Tibial nerve (tissue), 4 donors: ENCODE measurements around the gene ZFC3H1. TPM values are rescaled to one million over a fixed set of nuclear protein-coding genes. Genes with fewer than 3 reads are reported as not detected.

Experiments used
- DNase-seq, 2 donors: peaks; one replicate each; pipeline ENCODE4 v3.0.0-alpha.2; 2019; ENCODE audit warnings: low spot score in 2 of 2
- H3K27ac ChIP-seq, 4 donors: fragments of 200-600 bp; sonication (generic) in 3 of 4; one replicate each; pipeline ENCODE4 v1.5.1; 2017 to 2019; ENCODE audit warnings: mild to moderate bottlenecking in 1 of 4
- H3K27me3 ChIP-seq, 2 donors: fragments of 200-600 bp; sonication (generic) in 1 of 2; one replicate each; pipeline versions ENCODE4 v1.5.1 to v1.6.0; 2017 to 2019
- H3K36me3 ChIP-seq, 3 donors: fragments of 200-600 bp; sonication (generic); one replicate each; pipeline ENCODE4 v1.5.1; 2018 to 2019
- H3K4me1 ChIP-seq, 4 donors: fragments of 200-600 bp; sonication (generic) in 3 of 4; one replicate each; pipeline ENCODE4 v1.5.1; 2017 to 2019
- H3K4me3 ChIP-seq, 4 donors: fragments of 200-600 bp; sonication (generic) in 3 of 4; one replicate each; pipeline ENCODE4 v1.5.1; 2017 to 2019; ENCODE audit warnings: mild to moderate bottlenecking in 1 of 4, moderate library complexity in 1 of 4
- H3K9me3 ChIP-seq, 4 donors: fragments of 200-600 bp; sonication (generic) in 3 of 4; one replicate each; pipeline ENCODE4 v1.5.1; 2017 to 2019
- CTCF ChIP-seq, 5 experiments: fragments of 200-600 bp in 3 of 5; fragments of 450-650 bp in 2 of 5; sonication (generic) in 3 of 5; IDR thresholded peaks; one replicate each; pipeline ENCODE4 v1.5.1; 2016 to 2019; ENCODE audit warnings: antibody characterized with exemption in 5 of 5, mild to moderate bottlenecking in 3 of 5, moderate library complexity in 2 of 5
- EP300 ChIP-seq, 2 donors: sonication (generic); formaldehyde crosslinking; IDR thresholded peaks; one replicate each; pipeline ENCODE4 v1.6.1; 2017; ENCODE audit warnings: antibody characterized with exemption in 2 of 2, mild to moderate bottlenecking in 1 of 2
- POLR2A ChIP-seq, 2 donors: fragments of 450-650 bp; IDR thresholded peaks; one replicate each; pipeline ENCODE4 v1.6.1; 2017; ENCODE audit warnings: antibody characterized with exemption in 2 of 2, mild to moderate bottlenecking in 2 of 2, moderate library complexity in 2 of 2
- WGBS, 2 donors: methylation state at CpG; one replicate each; pipeline ENCODE4 v1.1.5; 2018; 5-methylcytosine and 5-hydroxymethylcytosine counted together
- total RNA-seq, 4 donors: library from RNA; depleted of rRNA; stranded (reverse); fragments of >200 nt; gene quantifications; one replicate each; pipeline ENCODE4 v1.1.0, GENCODE V29; 2016

The ZFC3H1 gene
- total RNA-seq, 4 donors from 2014 or later = 47.1 to 95.3 (median 79.8) TPM

DNA sequence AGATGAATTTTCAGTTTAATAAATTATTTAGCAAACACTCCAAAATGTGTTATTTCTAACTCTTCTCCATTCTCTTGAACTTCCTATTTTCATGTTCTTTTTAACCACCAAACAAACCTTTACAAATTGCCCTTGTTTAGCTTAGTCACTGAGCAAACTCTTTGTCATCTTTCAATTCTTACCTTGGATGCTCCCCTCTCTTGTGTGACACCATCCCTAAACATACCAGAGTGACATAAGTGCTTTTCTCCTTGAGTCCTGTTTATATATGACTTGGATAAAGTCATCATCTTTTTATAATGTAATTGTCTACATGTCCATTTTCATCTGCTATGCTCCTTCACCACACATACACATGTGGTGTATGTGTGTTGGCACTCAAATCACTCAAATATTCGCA is 18.8 kb upstream of the ZFC3H1 start:
- Histone ChIP-seq H3K27ac (no peak overlapping the region), H3K4me3 (no peak overlapping the region), H3K36me3 (no peaks in the 10 kb centered on the region), H3K9me3 (no peaks in the 10 kb centered on the region), H3K27me3 (no peaks in the 10 kb centered on the region), H3K4me1 (peaks cover 0 to 22% (median 6%) of the 10 kb centered on the region in 4 donors)
- TF ChIP-seq POLR2A (IDR thresholded peaks at IDR 0.05) (no peak), CTCF (IDR thresholded peaks at IDR 0.05) (no peak), EP300 (IDR thresholded peaks at IDR 0.05) (no peak)
- no peak for DNase-seq
- 95 to 100% methylated on average over 1 of the region's 1 CpG for WGBS, 2 donors

- no peak for DNase-seq
- H3K27me3 ChIP-seq = no peaks in the 10 kb centered on the region
- no peak overlapping the region for H3K4me3 ChIP-seq
- no peaks in the 10 kb centered on the region for H3K9me3 ChIP-seq
- no peaks in the 10 kb centered on the region for H3K4me1 ChIP-seq
- no peak overlapping the region for H3K27ac ChIP-seq
- H3K36me3 ChIP-seq = no peaks in the 10 kb centered on the region
- 89 to 97% methylated on average over 1 of the region's 1 CpG for WGBS, 2 donors
- TF ChIP-seq CTCF (IDR thresholded peaks at IDR 0.05) (no peak), POLR2A (IDR thresholded peaks at IDR 0.05) (no peak), EP300 (IDR thresholded peaks at IDR 0.05) (no peak)
Observed at GRCh38 chr12:71671816-71672215, 8.2 kb upstream of the ZFC3H1 start.

DNA sequence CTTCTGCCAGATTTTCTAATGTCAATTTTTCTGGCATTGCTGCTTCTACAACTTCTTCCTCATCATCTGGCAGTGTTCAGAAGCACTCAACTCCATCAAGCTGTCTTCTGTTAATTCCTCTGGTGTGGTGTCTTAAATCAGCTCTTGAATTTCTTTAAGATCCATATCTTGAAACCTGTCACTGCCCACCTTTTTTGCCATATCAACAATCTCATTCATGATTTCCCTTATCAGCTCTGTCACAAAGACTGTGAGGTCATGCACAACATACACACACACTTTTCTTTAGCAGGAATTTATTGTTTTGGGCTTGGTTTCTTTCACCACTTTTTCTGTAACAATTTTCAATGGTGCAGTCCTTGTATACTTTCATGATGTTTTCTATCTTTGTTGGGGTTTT is 7.7 kb upstream of the ZFC3H1 start:
- Histone ChIP-seq H3K4me3 (no peak overlapping the region), H3K27ac (no peak overlapping the region), H3K36me3 (no peaks in the 10 kb centered on the region), H3K9me3 (no peaks in the 10 kb centered on the region), H3K27me3 (no peaks in the 10 kb centered on the region), H3K4me1 (no peaks in the 10 kb centered on the region)
- DNase-seq = no peak
- TF ChIP-seq CTCF (IDR thresholded peaks at IDR 0.05) = no peak
- TF ChIP-seq EP300 (IDR thresholded peaks at IDR 0.05) = no peak
- no peak for TF ChIP-seq POLR2A (IDR thresholded peaks at IDR 0.05)

DNA sequence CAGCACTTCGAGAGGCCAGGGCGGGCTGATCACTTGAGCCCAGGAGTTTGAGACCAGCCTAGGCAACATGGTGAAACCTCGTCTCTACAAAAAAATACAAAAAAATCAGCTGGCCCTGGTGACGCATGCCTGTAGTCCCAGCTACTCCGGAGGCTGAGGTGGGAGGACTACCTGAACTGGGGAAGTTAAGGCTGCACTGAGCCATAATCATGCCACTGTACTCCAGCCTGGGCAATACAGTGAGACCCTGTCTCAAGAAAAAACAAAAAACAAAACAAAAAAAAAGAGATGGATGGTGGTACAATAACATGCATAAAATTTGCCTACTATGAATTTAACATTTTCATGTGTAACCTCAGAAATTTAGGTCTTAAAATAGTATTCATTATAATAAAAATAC is 2.6 kb upstream of the ZFC3H1 start:
- Histone ChIP-seq H3K4me1 (peaks cover 0 to 26% (median 13%) of the 10 kb centered on the region in 4 donors), H3K4me3 (no peak overlapping the region), H3K9me3 (no peaks in the 10 kb centered on the region), H3K36me3 (no peaks in the 10 kb centered on the region), H3K27ac (no peak overlapping the region), H3K27me3 (no peaks in the 10 kb centered on the region)
- no peak for DNase-seq
- TF ChIP-seq EP300 (IDR thresholded peaks at IDR 0.05) (no peak), POLR2A (IDR thresholded peaks at IDR 0.05) (no peak), CTCF (IDR thresholded peaks at IDR 0.05) (no peak)
- 92% methylated on average over 5 of the region's 5 CpGs for WGBS, 2 donors

- no peak for TF ChIP-seq EP300 (IDR thresholded peaks at IDR 0.05)
- TF ChIP-seq POLR2A (IDR thresholded peaks at IDR 0.05) = no peak
- TF ChIP-seq CTCF (IDR thresholded peaks at IDR 0.05) = no peak
- no peak for DNase-seq
- 14 to 28% methylated on average over 4 of the region's 4 CpGs for WGBS, 2 donors
- peak overlapping the region; percentile 79 to 94 (median 84) for H3K4me3 ChIP-seq
- H3K27me3 ChIP-seq = no peaks in the 10 kb centered on the region
- peak overlapping the region; percentile 83 to 94 (median 93) for H3K27ac ChIP-seq
- no peaks in the 10 kb centered on the region for H3K9me3 ChIP-seq
- H3K4me1 ChIP-seq = peaks cover 0 to 38% (median 17%) of the 10 kb centered on the region in 4 donors
- no peaks in the 10 kb centered on the region for H3K36me3 ChIP-seq
Observed at GRCh38 chr12:71665090-71665463, 1.4 kb upstream of the ZFC3H1 start.
